Parathyroid adenoma (tissue), 2 donors: ENCODE results near the gene UCN2.

Source experiments
- H2AFZ ChIP-seq: fragments of 300-600 bp; sonication (generic); one replicate; pipeline ENCODE4 v1.7.0; 2017; ENCODE audit warnings: antibody characterized with exemption, mild to moderate bottlenecking
- H3K27ac ChIP-seq: fragments of 300-600 bp; sonication (generic); one replicate; pipeline ENCODE4 v1.7.0; 2017
- H3K27me3 ChIP-seq: fragments of 300-600 bp; sonication (generic); one replicate; pipeline ENCODE4 v1.7.0; 2017; ENCODE audit warnings: low read length; ENCODE audit not compliant: control insufficient read depth, insufficient read depth
- H3K36me3 ChIP-seq: fragments of 300-600 bp; sonication (generic); one replicate; pipeline ENCODE4 v1.7.0; 2017; ENCODE audit warnings: low read length; ENCODE audit not compliant: control insufficient read depth, insufficient read depth
- H3K4me1 ChIP-seq: fragments of 300-600 bp; sonication (generic); one replicate; pipeline ENCODE4 v1.7.0; 2017; ENCODE audit warnings: control low read depth
- H3K4me2 ChIP-seq: fragments of 300-600 bp; sonication (generic); one replicate; pipeline ENCODE4 v1.7.0; 2017; ENCODE audit warnings: low read length
- H3K4me3 ChIP-seq: fragments of 300-600 bp; sonication (generic); one replicate; pipeline ENCODE4 v1.7.0; 2017; ENCODE audit warnings: low read depth, low read length
- H3K79me2 ChIP-seq: fragments of 300-600 bp; sonication (generic); one replicate; pipeline ENCODE4 v1.7.0; 2017; ENCODE audit warnings: control low read depth
- H3K9ac ChIP-seq: fragments of 300-600 bp; sonication (generic); one replicate; pipeline ENCODE4 v1.7.0; 2017; ENCODE audit warnings: mild to moderate bottlenecking
- H3K9me3 ChIP-seq: fragments of 300-600 bp; sonication (generic); one replicate; pipeline ENCODE4 v1.7.0; 2017; ENCODE audit warnings: low read length; ENCODE audit not compliant: control insufficient read depth
- CTCF ChIP-seq: fragments of 300-600 bp; sonication (generic); IDR thresholded peaks from one replicate; pipeline ENCODE4 v1.7.0; 2017; ENCODE audit warnings: antibody characterized with exemption, mild to moderate bottlenecking
- donor health status: primary hyperparathyroidism.

UCN2 gene

GRCh38 chr3:48573973-48574585 lies 10.5 kb upstream of the UCN2 start:
- Histone ChIP-seq H3K36me3 (no peaks in the 10 kb centered on the region), H3K4me3 (no peak overlapping the region), H3K9me3 (no peaks in the 10 kb centered on the region), H2AFZ (no peak overlapping the region), H3K9ac (no peak overlapping the region), H3K4me2 (no peak overlapping the region), H3K79me2 (no peaks in the 10 kb centered on the region), H3K27ac (no peak overlapping the region), H3K4me1 (no peaks in the 10 kb centered on the region), H3K27me3 (no peaks in the 10 kb centered on the region)
- no peak for TF ChIP-seq CTCF

GRCh38 chr3:48572517-48572916 lies 8.9 kb upstream of the UCN2 start:
- Histone ChIP-seq H3K4me3 (no peak overlapping the region), H3K9ac (no peak overlapping the region), H3K36me3 (no peaks in the 10 kb centered on the region), H2AFZ (no peak overlapping the region), H3K4me2 (no peak overlapping the region), H3K4me1 (no peaks in the 10 kb centered on the region), H3K27ac (no peak overlapping the region), H3K27me3 (no peaks in the 10 kb centered on the region), H3K79me2 (no peaks in the 10 kb centered on the region), H3K9me3 (no peaks in the 10 kb centered on the region)
- TF ChIP-seq CTCF = no peak

GRCh38 chr3:48571938-48572337 lies 8.4 kb upstream of the UCN2 start:
- no peaks in the 10 kb centered on the region for H3K4me1 ChIP-seq
- no peak overlapping the region for H3K4me3 ChIP-seq
- no peak overlapping the region for H3K9ac ChIP-seq
- no peak for TF ChIP-seq CTCF
- H3K9me3 ChIP-seq = no peaks in the 10 kb centered on the region
- no peak overlapping the region for H3K27ac ChIP-seq
- H3K79me2 ChIP-seq = no peaks in the 10 kb centered on the region
- no peaks in the 10 kb centered on the region for H3K27me3 ChIP-seq
- no peaks in the 10 kb centered on the region for H3K36me3 ChIP-seq
- H3K4me2 ChIP-seq = no peak overlapping the region
- H2AFZ ChIP-seq = no peak overlapping the region

- no peak for TF ChIP-seq CTCF
- Histone ChIP-seq H3K36me3 (no peaks in the 10 kb centered on the region), H3K4me2 (no peak overlapping the region), H3K9me3 (no peaks in the 10 kb centered on the region), H3K27ac (no peak overlapping the region), H3K79me2 (no peaks in the 10 kb centered on the region), H3K27me3 (no peaks in the 10 kb centered on the region), H2AFZ (no peak overlapping the region), H3K4me3 (no peak overlapping the region), H3K4me1 (no peaks in the 10 kb centered on the region), H3K9ac (no peak overlapping the region)
These were observed 6.3 kb upstream of the UCN2 start for GRCh38 chr3:48569808-48570450.

- TF ChIP-seq CTCF = no peak
- Histone ChIP-seq H3K79me2 (no peaks in the 10 kb centered on the region), H3K9ac (no peak overlapping the region), H3K4me2 (no peak overlapping the region), H3K4me1 (no peaks in the 10 kb centered on the region), H3K9me3 (no peaks in the 10 kb centered on the region), H2AFZ (no peak overlapping the region), H3K4me3 (no peak overlapping the region), H3K27me3 (no peaks in the 10 kb centered on the region), H3K36me3 (no peaks in the 10 kb centered on the region), H3K27ac (no peak overlapping the region)
These were observed 5.8 kb upstream of the UCN2 start for GRCh38 chr3:48569400-48569799.
